Measurements from ENCODE around the gene RGPD8. TPM values are rescaled to one million over a fixed set of nuclear protein-coding genes. Genes with fewer than 3 reads are reported as not detected.

RGPD8 gene
- total RNA-seq, 3 donors from 2014 or later, result 7.5 to 18.8 (median 13.9) TPM

DNA sequence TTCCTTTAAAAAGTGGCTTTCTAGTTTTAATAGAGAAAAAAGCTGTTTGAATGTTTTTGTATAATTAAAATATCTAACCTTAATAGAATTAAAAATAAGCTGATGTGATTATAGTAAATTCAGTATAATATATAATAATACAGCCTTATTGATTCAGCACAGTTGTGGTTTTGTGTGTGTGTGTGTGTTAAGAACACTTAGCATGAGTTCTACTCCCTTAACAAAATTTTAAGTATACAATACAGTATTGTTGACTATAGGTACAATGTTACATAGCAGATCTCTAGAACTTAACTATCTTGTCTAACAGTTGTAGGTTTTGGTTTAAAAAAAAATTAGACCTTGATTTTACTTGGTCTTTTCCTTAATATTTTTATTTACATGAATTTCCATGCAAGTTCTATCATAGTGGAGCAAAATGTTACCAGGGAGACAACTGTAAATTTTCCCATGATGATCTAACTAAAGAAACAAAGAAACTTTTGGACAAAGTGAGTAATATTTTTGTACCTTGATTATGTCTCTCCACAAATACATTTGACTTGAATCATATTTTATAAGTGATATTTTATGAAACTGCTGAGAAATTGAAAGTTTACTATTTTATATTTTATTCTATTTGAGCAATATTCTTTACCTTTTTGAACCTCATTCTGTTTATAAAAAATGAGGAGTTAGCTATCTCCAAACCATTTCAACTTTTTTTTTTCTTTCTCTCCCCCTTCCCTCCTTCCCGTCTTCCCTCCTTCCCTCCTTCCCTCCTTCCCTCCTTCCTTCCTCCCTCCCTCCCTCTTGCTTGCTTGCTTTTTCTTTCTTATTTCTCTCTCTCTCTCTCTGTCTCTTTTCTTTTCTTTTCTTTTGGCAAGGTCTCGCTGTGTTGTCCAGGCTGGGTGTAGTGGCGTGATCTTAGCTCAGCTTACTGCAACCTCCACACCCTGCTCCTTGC, 111.8 kb downstream of the RGPD8 start:
- DNase-seq (no peak), ATAC-seq (no peak)
- intact Hi-C loops (cut with DNase I, micrococcal nuclease), result no loop called here
- TF ChIP-seq, protein P1, sequence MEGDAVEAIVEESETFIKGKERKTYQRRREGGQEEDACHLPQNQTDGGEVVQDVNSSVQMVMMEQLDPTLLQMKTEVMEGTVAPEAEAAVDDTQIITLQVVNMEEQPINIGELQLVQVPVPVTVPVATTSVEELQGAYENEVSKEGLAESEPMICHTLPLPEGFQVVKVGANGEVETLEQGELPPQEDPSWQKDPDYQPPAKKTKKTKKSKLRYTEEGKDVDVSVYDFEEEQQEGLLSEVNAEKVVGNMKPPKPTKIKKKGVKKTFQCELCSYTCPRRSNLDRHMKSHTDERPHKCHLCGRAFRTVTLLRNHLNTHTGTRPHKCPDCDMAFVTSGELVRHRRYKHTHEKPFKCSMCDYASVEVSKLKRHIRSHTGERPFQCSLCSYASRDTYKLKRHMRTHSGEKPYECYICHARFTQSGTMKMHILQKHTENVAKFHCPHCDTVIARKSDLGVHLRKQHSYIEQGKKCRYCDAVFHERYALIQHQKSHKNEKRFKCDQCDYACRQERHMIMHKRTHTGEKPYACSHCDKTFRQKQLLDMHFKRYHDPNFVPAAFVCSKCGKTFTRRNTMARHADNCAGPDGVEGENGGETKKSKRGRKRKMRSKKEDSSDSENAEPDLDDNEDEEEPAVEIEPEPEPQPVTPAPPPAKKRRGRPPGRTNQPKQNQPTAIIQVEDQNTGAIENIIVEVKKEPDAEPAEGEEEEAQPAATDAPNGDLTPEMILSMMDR (IDR thresholded peaks at IDR 0.05), result no peak
- no peaks in the 10 kb centered on the region for H3K9me3 ChIP-seq
- H3K36me3 ChIP-seq (ENCODE audit: low read depth), result no peaks in the 10 kb centered on the region
- H3K4me3 ChIP-seq, result no peak overlapping the region
- no peaks in the 10 kb centered on the region for H3K4me1 ChIP-seq (ENCODE audit: low read depth)

Other genes starting within 250 kb of the RGPD8 start
- 10 to 100 TPM in 1 of 3 donors, 1 to 10 TPM in 2; 8.7 to 13.6 (median 9.6) TPM for gene ZC3H8, start 178.6 kb downstream of the RGPD8 start, total RNA-seq
- gene ZC3H6, start 158.0 kb downstream of the RGPD8 start, total RNA-seq, result 10 to 100 TPM in 2 of 3 donors, 1 to 10 TPM in 1; 8.8 to 20.3 (median 10.9) TPM
- 10 to 100 TPM; 13.4 to 32.2 (median 20.3) TPM for gene TTL, start 48.5 kb upstream of the RGPD8 start, total RNA-seq
- 10 to 100 TPM; 10.1 to 18.3 (median 18.1) TPM for gene POLR1B, start 108.8 kb upstream of the RGPD8 start, total RNA-seq
- gene CHCHD5, start 151.0 kb upstream of the RGPD8 start, total RNA-seq, result 10 to 100 TPM; 20.9 to 28.8 (median 26.1) TPM
- 100 to 1,000 TPM in 1 of 3 donors, 10 to 100 TPM in 2; 64.3 to 128 (median 80.6) TPM for gene SLC20A1, start 212.3 kb upstream of the RGPD8 start, total RNA-seq